ENCODE results near the gene AHRR.
"Not testable (repeated sequence)": the region's sequence is repeated elsewhere in the genome, so short reads cannot be mapped to it uniquely, and the experiment has no call there.

Gene AHRR

DNA sequence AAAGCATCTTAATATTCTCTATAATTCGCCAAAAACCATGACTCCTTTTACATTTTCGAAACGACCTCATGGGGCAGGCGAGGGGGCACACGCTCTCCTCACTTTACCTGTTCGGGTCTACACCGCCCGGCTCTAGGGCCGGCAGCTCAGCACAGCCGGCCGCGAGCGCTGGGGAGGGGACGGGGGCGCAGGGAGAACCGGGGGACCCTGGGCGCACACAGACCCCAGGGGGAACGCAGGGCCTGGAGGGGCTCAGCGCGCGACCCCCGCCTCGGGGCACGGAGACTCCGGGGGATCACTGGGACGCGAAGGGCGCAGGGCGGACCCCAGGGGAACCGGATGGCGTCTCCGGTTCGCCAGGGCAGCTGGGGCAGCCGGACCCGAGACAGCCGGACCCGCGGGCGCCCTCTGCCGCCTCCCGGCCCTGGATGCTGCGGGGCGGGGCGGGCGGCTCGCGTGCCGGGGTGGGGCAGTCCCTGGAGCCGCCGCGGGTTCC, at the start of gene AHRR:
AHRR (plus strand) TSS at position 485 of the 496 bp plus-strand sequence. CDS start 22,189 bp downstream, outside the sequence.
- FAIRE-seq = peak; percentile 46
- peak; percentile 73 for DNase-seq (ENCODE audit: extremely low spot score, insufficient read length, low read depth)

DNA sequence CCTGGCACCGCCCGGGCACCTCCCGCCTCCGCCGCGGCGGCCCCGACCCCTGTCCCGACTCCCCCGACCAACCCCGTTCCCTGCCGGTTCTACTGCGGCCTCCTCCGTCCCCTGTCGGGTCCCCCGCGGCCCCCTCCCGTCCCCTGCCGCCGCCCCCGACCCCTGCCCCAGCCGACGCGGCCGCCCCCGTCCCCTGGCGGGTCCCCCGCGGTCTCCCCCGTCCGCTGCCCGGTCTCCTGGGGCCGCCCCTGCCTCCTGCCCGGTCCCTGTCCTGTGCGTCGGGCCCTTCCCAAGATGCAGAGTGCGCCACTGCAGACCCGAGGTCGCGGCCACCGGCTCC, 49.7 kb upstream of the AHRR start:
- FAIRE-seq; DNase-seq (ENCODE audit: extremely low spot score, insufficient read length, low read depth): not testable (repeated sequence)

DNA sequence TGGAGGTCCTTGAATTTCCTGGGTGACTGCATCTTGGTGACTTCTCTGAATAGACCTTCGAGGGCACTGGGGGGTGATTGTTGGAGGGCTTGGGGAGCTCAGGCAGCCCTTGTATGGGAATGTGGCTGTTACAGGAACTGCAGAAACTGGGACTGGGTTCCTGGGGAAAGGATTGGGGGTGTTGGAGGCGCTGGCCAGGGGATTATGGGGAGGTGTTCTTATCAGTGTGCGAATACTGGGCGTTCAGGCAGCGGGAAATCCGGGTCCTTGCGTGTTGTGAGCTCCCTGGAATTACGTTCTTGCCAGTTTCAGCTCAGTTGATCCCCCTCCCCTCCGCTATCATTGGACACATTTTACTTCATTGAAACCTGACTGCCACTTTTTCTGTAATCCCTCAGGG, 48.4 kb upstream of the AHRR start:
- not testable (repeated sequence) for DNase-seq (ENCODE audit: extremely low spot score, insufficient read length, low read depth); FAIRE-seq

DNA sequence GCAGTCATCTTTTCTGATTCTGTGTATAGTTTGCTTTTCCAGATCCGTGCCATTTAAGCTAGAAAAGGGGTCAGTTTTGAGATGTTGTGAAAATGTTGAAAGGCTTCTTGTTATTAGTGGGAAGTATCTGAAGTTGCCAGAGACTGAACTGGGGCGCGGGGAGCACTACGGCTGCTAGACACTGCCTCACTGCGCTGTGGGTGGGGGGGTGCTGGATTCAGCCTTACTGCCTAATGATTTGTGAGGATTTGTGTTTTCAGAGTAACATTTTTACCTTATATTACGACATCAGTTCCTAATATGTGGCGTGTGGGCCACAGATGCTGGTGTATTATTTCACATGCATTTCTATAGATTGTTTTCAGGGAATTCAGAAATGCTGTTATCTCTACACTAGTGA, 48.0 kb upstream of the AHRR start:
- FAIRE-seq; DNase-seq (ENCODE audit: extremely low spot score, insufficient read length, low read depth): not testable (repeated sequence)

DNA sequence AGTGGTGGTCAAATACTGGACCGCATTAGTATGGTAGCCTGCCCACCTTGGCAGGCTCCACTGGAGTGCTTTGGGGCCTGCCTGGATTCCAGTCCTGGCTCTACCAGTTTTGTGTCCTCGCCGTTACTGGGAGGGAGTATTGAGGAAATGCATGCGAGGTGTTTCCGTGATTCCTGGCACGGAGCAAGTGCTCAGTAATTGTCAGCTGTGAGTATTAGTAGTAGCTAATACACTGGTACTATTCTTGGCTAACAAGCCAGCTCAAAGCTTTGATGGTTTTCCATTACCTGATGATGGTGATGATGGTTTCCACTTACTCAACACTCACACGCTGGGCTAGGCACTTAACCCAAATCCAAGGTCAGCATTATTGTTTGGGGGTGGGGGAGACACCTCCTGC, 47.2 kb upstream of the AHRR start:
- not testable (repeated sequence) for DNase-seq (ENCODE audit: extremely low spot score, insufficient read length, low read depth); FAIRE-seq

DNA sequence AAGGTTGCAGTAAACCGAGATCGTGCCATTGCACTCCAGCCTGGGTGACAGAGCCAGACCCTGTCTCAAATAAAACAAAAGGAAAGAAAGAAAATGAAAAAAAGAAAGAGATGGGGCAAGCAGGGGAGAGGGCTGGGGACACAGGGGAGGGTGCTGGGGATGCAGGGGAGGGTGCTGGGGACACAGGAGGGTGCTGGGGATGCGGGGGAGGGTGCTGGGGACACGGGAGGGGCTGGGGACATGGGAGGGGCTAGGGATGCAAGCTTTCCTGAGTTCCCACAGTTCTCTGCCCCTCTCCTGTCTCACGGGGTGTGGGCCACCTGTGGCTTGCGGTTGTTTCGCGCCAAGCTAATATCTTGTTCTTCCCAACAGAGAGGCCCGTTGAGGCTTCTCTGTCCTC, 42.9 kb upstream of the AHRR start:
- FAIRE-seq = no peak
- DNase-seq (ENCODE audit: extremely low spot score, insufficient read length, low read depth) = no peak

DNA sequence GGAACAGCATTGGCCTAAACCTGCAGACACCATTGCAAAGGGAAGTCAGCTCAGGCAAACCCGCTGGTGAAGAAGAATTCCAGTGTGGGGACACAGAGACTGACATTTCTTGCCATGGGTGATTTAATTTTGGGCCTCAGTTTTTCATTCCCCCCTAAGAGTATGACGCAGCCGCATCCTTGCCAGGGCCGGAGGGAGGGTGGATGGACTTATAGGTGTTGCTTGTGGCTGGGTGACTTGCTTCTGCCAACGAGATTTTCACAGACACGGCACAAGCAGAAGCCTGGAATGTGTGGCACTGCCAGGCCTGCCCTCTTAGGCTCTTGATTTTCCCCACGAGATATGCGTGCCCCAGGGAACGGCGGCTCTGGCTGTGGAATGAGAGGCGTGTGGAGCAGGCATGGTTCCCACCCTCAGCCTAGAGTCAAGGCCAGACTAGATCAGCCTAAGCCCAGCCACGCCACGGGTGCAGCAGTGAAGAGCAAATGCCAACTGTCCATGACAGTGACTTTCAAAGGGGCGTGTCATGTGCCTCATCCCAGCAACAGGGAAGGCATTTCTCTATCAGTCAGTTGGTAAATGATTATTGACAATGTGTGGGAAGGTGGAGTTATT, 42.4 kb upstream of the AHRR start:
- not testable (repeated sequence) for DNase-seq (ENCODE audit: extremely low spot score, insufficient read length, low read depth); FAIRE-seq

DNA sequence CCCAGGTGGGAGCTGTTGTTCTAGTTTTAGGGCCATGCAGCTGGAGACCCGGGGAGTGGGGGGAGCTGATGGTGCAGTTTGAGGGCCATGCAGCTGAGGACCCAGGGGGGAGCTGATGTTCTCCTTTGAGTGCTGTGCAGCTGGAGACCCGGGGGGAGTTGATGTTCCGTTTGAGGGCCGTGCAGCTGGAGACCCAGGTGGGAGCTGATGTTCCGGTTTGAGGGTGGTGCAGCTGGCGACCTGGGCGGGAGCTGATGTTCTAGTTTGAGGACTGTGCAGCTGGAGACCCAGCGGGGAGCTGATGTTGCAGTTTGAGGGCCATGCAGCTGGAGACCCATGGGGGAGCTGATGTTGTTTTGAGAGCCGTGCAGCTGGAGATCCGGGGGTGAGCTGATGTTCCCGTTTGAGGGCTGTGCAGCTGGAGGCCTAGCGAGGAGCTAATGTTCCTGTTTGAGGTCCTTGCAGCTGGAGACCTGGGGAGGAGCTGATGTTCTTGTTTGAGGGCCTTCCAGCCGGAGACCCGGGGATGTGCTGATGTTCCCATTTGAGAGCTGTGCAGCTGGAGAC, 35.4 kb upstream of the AHRR start:
- no peak for DNase-seq (ENCODE audit: extremely low spot score, insufficient read length, low read depth)
- FAIRE-seq = no peak

DNA sequence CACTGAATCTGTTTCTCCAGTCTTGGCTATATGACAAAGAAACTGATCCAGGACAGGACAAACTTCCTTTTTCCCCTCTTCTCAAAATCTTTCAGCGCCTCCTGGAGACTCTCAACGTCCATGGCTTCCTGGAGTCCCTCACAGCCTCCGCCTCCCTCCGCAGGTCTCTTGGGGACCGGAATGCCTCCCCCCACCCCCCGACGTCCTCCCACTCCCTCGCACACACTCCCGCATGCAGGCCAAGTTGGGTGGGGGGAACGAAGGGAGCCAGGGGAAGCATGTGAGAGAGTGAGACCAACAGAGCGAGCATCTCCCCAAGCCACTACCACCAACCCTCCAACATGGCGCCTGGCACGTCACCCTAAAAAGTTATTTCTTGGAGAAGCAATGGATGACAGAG, 31.3 kb upstream of the AHRR start:
- DNase-seq (ENCODE audit: extremely low spot score, insufficient read length, low read depth); FAIRE-seq: not testable (repeated sequence)

DNA sequence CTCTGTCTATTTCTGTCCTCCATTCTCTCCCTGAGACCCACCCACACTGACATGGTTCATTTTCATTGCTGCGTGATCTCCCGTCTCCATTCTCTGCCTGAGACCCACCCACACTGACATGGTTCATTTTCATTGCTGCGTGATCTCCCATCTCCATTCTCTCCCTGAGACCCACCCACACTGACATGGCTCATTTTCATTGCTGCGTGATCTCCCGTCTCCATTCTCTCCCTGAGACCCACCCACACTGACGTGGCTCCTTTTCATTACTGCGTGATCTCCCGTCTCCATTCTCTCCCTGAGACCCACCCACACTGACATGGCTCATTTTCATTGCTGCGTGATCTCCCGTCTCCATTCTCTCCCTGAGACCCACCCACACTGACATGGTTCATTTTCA, 30.2 kb upstream of the AHRR start:
- FAIRE-seq = not testable (repeated sequence)

DNA sequence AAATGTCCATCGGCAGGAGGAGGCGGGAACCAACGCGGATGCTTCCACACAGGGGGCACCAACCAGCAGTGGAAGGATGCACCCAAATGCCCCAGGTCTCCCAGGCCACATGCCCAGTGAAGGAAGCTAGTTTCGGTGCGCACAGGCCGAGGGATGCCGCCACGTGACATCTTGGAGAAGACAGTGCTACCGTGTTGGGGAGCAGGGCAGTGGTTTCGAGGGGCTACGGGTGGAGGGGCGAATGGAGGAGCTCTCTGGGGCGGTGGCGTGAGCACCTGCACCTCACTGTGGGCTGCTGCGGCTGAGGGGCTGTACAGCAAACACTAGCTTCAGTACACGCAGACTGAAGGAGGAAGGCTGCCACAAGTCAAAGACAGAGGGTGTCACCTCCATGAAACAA, 26.7 kb upstream of the AHRR start:
- FAIRE-seq = not testable (repeated sequence)

More for the DNA sequence above, 30.2 kb upstream of the AHRR start:
- DNase-seq (ENCODE audit: extremely low spot score, insufficient read length, low read depth) = not testable (repeated sequence)

DNA sequence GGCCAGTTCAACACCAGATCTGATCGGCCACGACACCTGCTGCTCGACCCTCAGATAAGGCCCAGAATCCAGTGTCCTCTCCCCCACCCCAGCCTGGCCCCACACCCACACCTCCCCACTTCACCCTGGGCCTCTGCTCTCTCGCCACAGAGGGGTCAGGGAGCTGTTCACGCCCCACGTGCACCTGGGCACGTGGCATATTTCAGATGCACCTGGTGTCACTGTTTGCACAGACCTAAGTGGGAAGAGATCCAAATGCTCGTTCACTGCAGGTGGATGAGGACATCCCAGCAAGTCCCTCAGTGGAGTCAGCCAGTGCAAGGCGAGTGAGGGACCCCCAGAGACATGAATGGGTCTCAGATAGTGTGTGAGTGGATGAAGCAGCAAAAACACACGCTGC, 25.3 kb upstream of the AHRR start:
- FAIRE-seq; DNase-seq (ENCODE audit: extremely low spot score, insufficient read length, low read depth): not testable (repeated sequence)

More for the DNA sequence above, 26.7 kb upstream of the AHRR start:
- DNase-seq (ENCODE audit: extremely low spot score, insufficient read length, low read depth) = not testable (repeated sequence)

DNA sequence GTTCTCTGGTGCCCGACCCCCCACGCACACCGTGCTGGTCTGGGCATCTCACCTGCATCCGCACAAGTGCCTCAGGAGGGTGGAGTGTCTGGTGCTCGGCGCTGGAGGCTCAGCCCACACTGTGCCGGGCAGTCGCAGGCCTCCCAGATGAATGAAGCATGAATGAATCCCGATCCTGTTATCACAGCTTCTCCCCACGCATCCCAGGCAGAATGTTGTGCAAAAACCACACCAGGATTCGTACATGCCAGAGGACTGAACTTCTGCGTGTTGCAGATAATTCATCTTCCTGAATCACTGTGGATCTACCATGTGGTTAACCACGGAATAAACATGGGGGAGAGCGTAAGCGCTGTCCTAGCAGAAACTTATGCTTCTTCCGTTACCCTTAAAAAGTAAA, 24.6 kb upstream of the AHRR start:
- DNase-seq (ENCODE audit: extremely low spot score, insufficient read length, low read depth); FAIRE-seq: not testable (repeated sequence)

DNA sequence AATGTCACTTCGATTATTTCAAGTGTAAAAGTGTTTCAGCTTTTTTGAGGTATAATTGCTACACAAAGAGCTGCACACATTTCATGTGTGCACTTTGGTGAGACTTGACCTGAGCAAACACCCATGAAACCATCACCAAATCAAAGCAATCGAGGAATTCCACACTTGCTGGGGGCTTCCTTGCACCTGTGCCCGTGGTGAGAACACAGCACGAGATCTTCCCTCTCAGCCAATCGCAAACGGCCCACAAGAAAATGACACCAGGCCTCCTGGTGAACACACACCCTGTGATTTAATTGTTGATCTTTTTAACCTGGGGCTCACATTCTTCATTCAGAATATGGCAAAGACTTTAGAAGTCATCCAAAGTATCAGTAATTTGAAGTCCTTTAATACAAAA, 24.1 kb upstream of the AHRR start:
- not testable (repeated sequence) for DNase-seq (ENCODE audit: extremely low spot score, insufficient read length, low read depth); FAIRE-seq

DNA sequence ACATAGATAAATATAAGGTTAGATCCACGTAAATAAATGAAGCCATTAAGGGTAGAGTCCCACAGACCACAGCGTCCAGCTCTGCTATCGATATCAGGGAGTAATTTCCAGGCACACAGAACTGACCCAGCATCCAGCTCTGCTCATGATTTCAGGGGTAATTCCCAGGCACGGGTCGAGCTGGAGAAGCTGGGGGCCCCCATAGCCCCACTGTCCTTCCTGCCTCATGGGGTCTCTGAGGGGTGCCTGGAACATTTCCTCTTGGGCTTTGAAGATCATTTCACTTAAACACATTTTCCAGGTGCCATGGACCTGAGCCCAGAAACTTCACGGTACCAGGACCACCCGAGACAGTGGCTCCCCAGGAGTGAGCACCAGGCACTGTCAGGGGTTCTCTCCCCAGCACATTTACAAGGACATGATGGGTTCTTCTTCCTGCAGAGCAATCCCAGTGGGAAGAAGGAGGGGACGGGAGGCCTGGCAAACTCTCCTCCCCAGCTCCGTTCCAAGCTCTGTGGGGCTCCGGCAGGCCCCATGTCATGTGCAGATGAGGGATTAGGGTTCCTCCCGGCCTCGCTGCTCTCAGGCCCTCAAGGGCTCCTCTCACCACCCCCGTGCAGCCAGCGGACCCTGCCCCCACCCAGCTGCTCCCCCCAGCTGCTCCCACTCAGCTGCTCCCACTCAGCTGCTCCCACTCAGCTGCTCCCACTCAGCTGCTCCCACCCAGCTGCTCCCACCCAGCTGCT, 23.4 kb upstream of the AHRR start:
- not testable (repeated sequence) for FAIRE-seq; DNase-seq (ENCODE audit: extremely low spot score, insufficient read length, low read depth)

DNA sequence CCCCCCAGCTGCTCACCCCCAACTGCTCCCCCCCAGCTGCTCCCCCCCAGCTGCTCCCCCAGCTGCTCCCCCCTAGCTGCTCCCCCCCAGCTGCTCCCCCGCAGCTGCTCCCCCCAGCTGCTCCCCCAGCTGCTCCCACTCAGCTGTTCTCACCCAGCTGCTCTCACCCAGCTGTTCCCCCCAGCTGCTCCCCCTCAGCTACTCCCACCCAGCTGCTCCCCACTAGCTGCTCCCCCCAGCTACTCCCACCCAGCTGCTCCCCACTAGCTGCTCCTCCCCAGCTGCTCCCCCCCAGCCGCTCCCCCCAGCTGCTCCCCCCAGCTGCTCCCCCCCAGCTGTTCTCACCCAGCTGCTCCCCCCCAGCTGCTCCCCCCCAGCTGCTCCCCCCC, 22.8 kb upstream of the AHRR start:
- FAIRE-seq (no peak), DNase-seq (ENCODE audit: extremely low spot score, insufficient read length, low read depth) (no peak)

DNA sequence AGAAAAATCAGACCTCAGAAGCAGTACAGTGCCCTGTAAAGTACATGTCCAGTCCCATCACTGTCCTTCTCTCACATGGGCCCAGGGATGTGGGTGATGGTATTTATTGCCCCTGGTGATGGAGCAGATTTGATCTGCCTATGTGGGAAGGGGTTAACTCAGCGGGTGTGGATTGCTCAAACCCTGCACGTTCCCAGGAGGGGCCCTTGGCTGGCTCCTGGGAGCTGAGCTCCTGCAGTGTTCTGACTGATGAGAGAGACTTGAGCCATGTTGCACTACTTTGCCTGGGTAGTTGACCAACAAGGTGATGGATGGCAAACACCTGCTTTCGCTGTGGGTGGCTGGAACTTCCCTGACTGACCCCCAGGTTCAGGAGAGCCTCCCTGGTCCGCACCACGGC, 21.6 kb upstream of the AHRR start:
- not testable (repeated sequence) for FAIRE-seq; DNase-seq (ENCODE audit: extremely low spot score, insufficient read length, low read depth)

DNA sequence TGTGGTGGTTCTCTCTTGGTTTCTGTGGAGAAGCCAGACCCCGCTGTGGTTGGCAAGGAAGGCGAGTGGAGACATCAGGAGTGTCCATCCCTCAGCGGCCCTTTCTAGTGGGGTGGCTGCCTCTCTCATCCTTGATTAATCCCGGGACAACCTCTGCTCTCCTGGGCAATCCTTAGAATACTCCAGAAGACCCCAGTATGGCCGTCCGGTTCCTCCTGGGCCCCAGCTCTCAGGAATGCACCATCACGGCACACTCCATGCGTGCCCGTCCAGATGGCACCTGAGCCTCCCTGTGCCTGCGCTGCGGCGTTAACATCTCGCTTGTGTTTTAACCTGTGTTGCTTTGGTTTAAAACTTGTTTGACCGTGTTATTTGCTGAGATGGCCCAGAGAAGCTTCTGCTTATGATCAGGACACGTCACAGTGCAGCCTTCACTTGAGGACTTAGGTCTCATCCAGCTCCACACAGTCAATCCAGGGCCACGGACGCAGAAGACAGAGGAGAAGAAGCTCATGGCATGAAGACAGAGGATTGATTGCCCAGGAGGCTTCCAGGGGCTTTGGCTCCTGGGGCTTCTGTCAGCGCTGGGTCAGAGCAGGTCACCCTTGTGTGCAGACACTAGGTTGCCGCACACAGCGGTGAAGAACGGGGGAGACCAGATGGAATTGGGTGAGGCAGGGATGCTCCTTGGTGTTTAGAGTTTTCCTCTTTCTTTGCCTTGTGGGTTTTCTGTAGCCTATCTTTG, 20.7 kb upstream of the AHRR start:
- not testable (repeated sequence) for DNase-seq (ENCODE audit: extremely low spot score, insufficient read length, low read depth); FAIRE-seq

DNA sequence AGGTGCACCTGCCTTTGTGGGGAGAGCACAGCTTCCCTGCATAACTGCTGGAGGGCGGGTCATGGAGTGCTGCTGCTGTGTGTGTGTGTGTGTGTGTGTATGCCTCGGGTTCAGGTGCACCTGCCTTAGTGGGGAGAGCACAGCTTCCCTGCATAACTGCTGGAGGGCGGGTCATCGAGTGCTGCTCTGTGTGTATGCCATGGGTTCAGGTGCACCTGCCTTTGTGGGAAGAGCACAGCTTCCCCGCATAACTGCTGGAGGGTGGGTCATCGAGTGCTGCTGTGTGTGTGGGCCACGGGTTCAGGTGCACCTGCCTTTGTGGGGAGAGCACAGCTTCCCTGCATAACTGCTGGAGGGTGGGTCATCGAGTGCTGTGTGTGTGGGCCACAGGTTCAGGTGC, 19.1 kb upstream of the AHRR start:
- DNase-seq (ENCODE audit: extremely low spot score, insufficient read length, low read depth); FAIRE-seq: not testable (repeated sequence)

DNA sequence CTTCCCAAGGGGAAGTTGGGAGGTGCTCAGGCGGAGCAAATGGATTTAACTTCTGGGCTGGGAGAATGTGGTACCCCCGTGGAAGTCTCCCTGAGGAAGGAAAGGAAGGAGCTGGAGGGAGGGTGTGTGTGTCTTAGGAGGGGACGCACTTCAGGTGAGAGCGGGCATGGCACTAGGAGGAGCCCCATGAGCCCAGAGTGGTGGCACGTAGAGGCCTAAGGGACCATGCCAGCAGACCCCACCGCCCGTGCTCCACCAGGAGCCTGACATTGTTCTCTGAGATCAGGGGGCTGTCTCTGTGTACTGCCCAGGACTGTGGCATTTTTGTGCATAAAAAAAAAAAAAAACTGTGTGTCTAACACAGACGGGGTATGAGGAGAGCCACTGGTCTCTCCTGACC, 18.5 kb upstream of the AHRR start:
- DNase-seq (ENCODE audit: extremely low spot score, insufficient read length, low read depth) = no peak
- FAIRE-seq = no peak
